H1 (cell line): Measurements from ENCODE around the gene LY6G6C. TPM values are rescaled to one million over a fixed set of nuclear protein-coding genes. Genes with fewer than 3 reads are reported as not detected.

Source experiments
- CBX8 ChIP-seq: fragments of 300-800, 300-1000 bp; sonication (generic); IDR thresholded peaks from 2 replicates; pipeline ENCODE4 v1.7.1; 2016; ENCODE audit warnings: low read depth, low read length, borderline replicate concordance
- EGR1 ChIP-seq: IDR thresholded peaks from 2 replicates; pipeline ENCODE4 v1.6.1; 2011; ENCODE audit warnings: low read depth, low read length, borderline replicate concordance
- KDM1A ChIP-seq: fragments of 200-600, 300-600 bp; sonication (generic); IDR thresholded peaks from 2 replicates; pipeline ENCODE4 v1.7.1; 2016; ENCODE audit warnings: mild to moderate bottlenecking, low read length, borderline replicate concordance
- RBBP5 ChIP-seq: IDR thresholded peaks from 2 replicates; pipeline ENCODE4 v1.7.1; 2012; ENCODE audit warnings: low read depth, mild to moderate bottlenecking, inconsistent platforms, low read length, moderate library complexity, borderline replicate concordance
- RFX5 ChIP-seq: IDR thresholded peaks from 2 replicates; pipeline ENCODE4 v1.6.1; 2011; ENCODE audit warnings: low read depth, low read length, improper control_type of control experiment, borderline replicate concordance
- TBP ChIP-seq: IDR thresholded peaks from 2 replicates; pipeline ENCODE4 v1.6.1; 2011; ENCODE audit warnings: low read depth, low read length, improper control_type of control experiment
- YY1 ChIP-seq: IDR thresholded peaks from 2 replicates; pipeline ENCODE4 v1.6.1; 2011; ENCODE audit warnings: low read depth, mild to moderate bottlenecking, low read length
- polyA plus RNA-seq, 7 experiments: library from polyadenylated mRNA; depleted of rRNA in 3 of 7; stranded (reverse) in 5 of 7; unstranded in 2 of 7; fragments of >200 nt in 5 of 7; fragments of 200-250 nt in 2 of 7; gene quantifications; 1 replicate in 5 of 7; 2 replicates in 1 of 7; 4 replicates in 1 of 7; pipeline versions ENCODE4 v1.2.1 to v1.2.3, GENCODE V29; 2011 to 2013; ENCODE audit warnings: missing spikeins in 2 of 7, mixed read lengths in 2 of 7
- total RNA-seq: library from RNA; stranded (reverse); fragmentation: NEBNext Ultra II Directional; extraction: Animal tissue kit (Norgen Biotek cat#: 25700); gene quantifications from 2 replicates; pipeline ENCODE4 v1.2.1, GENCODE V29; 2021

The LY6G6C gene
- total and polyA plus RNA-seq, 2 of the 8 experiments (the other 6 are each of a cell fraction or from before 2014, with no cell fraction given) = 0.23 TPM; not detected in 1

- TF ChIP-seq EGR1 = no peak
- no peak for TF ChIP-seq RBBP5
- TF ChIP-seq YY1 = no peak
- TF ChIP-seq TBP = no peak
- TF ChIP-seq RFX5 = no peak
- no peak for TF ChIP-seq CBX8
- TF ChIP-seq KDM1A = no peak
Measured at GRCh38 chr6:31744422-31744821, 22.9 kb upstream of the LY6G6C start (continued).
